GM19193 (cell line): ENCODE measurements around the gene SFRP2.

Experiments used
- POLR2A ChIP-seq: IDR thresholded peaks from 4 replicates; pipeline ENCODE4 v1.6.1; 2011; ENCODE audit not compliant: insufficient read depth, insufficient read length; ENCODE audit errors: extremely low read depth

The SFRP2 gene

GRCh38 chr4:153785910-153786721 is 2.8 kb downstream of the SFRP2 start:
- no peak for TF ChIP-seq POLR2A

- no peak for TF ChIP-seq POLR2A
Measured at GRCh38 chr4:153784166-153784699, 4.7 kb downstream of the SFRP2 start.

GRCh38 chr4:153782581-153782980 is 6.3 kb downstream of the SFRP2 start:
- TF ChIP-seq POLR2A: no peak

DNA sequence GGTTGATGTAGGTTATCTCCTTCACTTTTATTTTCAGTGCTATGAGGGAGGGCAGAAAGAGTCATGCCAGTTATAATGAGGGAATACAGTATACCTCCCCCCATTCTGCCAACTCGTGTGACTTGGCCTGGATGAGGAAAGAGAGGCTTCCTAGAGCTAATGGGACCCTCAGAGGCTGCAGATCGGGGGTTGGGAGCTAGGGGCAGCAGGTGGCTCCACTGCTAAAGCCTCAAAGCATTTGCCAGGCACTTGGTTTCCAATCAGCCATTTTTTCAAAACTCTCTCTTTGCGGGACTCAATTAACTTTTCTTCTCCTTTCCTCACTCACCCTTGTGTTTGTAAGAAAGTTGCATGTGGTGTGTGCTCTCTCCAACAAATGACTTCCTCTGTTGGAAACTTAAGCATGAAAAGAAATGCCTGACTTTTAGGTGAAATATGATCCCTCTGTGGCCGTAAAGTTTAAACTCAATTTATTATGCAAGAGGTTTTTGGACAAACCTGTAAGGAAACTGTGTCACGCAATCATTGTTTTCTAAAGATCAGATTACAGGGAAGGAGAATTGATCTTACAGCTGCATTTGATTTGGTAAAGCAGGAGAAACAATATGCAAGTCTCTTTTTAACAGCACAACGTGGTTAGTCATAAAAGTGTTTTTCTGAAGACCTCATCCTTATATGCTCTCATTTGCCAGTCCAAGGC is 7.0 kb downstream of the SFRP2 start:
- no peak for TF ChIP-seq POLR2A

DNA sequence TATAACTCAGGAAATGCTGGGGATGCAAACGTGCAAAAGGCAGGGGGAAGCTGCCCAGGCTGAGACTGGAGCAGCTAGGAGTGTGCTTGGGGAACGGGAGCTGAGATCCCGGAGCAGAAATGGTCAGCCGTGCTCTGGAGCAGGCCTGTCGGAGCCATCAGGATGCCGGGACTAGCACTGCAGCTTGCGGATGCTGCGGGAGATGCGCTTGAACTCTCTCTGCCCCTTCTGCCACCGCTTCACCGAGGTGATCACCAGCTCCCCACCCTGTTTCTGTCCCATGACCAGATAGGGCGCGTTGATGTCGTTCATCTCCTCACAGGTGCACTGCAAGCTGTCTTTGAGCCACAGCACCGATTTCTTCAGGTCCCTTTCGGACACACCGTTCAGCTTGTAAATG is 7.6 kb downstream of the SFRP2 start:
- TF ChIP-seq POLR2A: no peak

GRCh38 chr4:153780876-153781275 is 8.0 kb downstream of the SFRP2 start:
- no peak for TF ChIP-seq POLR2A

DNA sequence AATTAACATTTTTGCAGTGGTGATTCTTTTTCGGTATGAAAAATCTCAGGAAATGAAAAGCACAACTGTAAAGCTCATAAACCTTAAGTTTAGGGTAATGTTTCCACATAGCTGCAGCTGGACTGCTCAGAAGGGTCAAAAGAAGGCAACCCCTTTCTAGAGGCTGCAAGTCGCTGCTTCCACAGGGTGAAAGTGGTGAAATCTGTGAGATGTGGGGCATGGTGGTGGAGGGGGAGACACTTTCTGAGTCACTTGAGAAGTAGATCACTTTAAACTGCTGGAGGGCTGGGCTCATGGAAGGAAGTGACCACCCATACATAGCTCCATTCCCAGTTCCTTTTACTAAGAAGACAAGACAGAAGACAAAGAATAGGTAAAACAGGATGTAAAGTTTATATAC is 8.7 kb downstream of the SFRP2 start:
- TF ChIP-seq POLR2A: no peak

- TF ChIP-seq POLR2A: no peak
Measured at GRCh38 chr4:153778383-153778782, 10.5 kb downstream of the SFRP2 start.

DNA sequence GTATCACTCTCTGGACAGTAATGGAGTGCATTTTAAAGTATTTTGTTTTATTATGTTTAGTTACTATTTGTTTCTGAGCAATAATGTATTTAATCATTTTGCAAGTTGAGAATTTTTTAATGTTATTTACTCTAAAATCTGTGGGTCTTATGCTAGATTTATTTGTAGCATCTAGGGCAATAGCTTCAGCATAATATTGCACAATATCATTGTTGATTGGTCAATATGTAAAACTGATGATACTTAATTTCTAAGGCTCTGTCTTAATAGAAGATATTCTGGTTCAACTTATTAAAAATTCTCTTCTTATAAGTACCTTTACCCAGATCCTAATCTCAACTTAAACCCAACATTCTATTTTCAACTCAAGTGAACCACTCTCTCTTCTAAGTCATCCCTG is 11.5 kb downstream of the SFRP2 start:
- TF ChIP-seq POLR2A: no peak

- TF ChIP-seq POLR2A: no peak
Measured at GRCh38 chr4:153776601-153777000, 12.3 kb downstream of the SFRP2 start.

DNA sequence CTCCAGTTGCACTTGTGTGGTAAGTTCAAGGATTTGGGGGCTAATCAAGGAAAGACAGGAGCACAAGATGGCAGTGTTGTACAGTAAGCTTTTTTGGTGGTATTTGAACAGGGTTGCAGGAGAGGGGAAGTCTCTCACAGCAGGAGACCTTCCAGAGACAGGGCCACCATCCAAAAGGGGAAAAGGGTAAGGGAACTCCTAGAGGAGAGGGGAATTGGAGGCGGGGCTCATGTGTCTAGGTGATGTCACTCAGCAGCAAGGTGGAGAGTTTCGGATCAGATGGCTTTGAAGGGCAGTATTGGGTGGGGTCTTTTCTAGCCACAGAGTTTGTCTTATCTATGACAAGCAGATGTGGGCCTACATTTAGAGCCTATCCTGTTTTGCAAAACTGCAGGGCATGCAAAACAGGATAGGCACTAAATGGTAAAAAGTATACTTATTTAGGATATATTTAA is 15.6 kb downstream of the SFRP2 start:
- no peak for TF ChIP-seq POLR2A

DNA sequence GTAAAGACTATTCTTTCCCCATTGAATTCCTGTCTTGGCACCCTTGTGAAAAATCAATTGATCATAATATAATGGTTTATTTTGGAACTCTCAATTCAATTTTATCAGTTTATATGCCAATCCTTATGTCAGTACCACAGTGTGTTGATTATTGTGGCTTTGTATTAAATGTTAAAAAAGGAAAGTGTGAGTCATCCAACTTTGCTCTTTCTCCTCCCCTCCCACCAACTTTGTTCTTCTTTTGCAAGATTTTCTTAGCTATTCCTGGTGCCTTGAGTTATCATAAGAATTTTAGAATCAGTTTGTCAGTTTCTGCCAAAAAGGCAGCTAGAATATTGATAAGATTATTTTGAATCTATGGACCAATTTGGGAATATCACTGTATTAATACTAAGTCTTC is 17.8 kb downstream of the SFRP2 start:
- TF ChIP-seq POLR2A: no peak

GRCh38 chr4:153766758-153767157 is 22.1 kb downstream of the SFRP2 start:
- TF ChIP-seq POLR2A: no peak

- TF ChIP-seq POLR2A: no peak
Measured at GRCh38 chr4:153765894-153766293, 23.0 kb downstream of the SFRP2 start.

DNA sequence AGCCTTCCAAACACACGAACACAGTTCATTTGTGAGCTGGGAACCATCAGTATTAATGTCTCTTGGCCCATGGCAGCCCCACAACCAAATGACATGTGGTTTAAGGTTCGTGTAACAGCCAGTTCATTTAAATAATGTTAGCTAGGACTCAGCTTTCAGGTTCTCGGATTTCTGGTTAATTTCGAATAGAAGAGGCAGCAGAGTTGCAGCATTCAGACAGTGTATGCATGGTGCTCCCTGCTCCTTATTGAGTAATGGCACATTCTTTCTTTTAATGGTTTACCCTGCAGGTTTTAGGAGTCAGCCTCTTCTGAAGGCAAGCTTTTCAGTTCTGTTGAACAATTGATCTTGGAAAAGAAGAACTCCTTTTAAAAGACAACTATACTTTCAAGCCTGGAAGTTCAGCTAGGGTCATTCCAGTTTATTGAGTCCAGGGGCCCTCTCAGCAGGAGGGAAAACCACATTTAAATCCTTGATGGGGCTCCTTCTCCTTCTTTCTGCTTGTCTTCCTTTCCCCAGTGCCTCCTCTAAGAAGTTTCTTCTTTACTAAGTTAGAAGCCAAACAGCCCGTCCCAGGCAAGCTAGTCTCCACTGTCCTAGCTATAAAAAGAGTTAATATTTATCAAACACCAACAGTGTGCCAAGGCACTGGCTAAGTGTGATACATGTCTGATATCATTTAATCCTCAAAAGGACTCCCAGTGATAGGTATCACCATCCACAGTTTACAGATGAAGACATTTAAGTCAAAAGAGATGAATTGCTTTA is 24.1 kb downstream of the SFRP2 start:
- no peak for TF ChIP-seq POLR2A
